Erythroblast (primary cell): ENCODE results near the gene CNRIP1.

ENCODE experiments used
- GATA1 ChIP-seq: IDR thresholded peaks from 2 replicates; pipeline ENCODE4 v1.6.1; 2011; ENCODE audit warnings: low read depth, mild to moderate bottlenecking, control low read depth, low read length, moderate library complexity
- POLR2A ChIP-seq: IDR thresholded peaks from 2 replicates; pipeline ENCODE4 v1.6.1; 2011; ENCODE audit warnings: mild to moderate bottlenecking, low read length

DNA sequence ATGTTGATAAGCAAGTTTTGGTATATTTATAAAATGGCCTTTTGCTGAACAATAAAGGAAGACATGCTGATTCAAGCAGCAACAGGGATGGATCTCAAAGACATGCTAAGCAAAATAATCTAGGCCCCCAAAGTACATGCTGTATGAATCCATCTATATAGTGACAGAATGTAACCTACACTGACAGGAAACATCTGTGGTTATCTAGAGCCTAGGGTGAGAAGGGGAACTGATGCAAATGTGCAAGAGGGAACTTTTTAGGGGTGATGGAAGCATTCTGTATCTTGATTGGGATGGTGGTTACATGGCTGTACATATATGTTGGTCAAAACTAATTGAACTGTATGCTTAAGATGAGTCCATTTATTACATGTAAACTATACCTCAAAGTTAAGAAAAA, 24.2 kb downstream of the CNRIP1 start:
- TF ChIP-seq POLR2A (no peak), GATA1 (no peak)
